Astrocyte (in vitro differentiated cells and primary cell): ENCODE measurements around the gene PLIN5. TPM values are rescaled to one million over a fixed set of nuclear protein-coding genes. Genes with fewer than 3 reads are reported as not detected.

Experiments
- DNase-seq: peaks from one replicate; pipeline ENCODE4 v3.0.0-alpha.2; 2010; ENCODE audit warnings: low read depth
- FAIRE-seq: peaks from 2 replicates; lab custom pipeline; 2011; peaks lifted over from hg19 to GRCh38; lab: Jason Lieb, UNC
- H2AFZ ChIP-seq: 2 replicates; pipeline ENCODE4 v1.6.0; 2012; ENCODE audit warnings: low read depth, low read length, inconsistent platforms
- H3K27ac ChIP-seq: 2 replicates; pipeline ENCODE4 v1.5.1; 2011; ENCODE audit warnings: low read depth, low read length, inconsistent platforms
- H3K27me3 ChIP-seq: 2 replicates; pipeline ENCODE4 v1.6.0; 2011; ENCODE audit warnings: low read length, inconsistent platforms; ENCODE audit not compliant: insufficient read depth
- H3K36me3 ChIP-seq: 2 replicates; pipeline ENCODE4 v1.5.1; 2011; ENCODE audit warnings: low read length, inconsistent platforms; ENCODE audit not compliant: insufficient read depth
- H3K4me1 ChIP-seq: 2 replicates; pipeline ENCODE4 v1.5.1; 2011; ENCODE audit warnings: low read length, inconsistent platforms; ENCODE audit not compliant: insufficient read depth
- H3K4me2 ChIP-seq: 2 replicates; pipeline ENCODE4 v1.6.0; 2012; ENCODE audit warnings: low read length, inconsistent platforms
- H3K4me3 ChIP-seq: 2 replicates; pipeline ENCODE4 v1.5.1; 2011; ENCODE audit warnings: low read depth, mild to moderate bottlenecking, low read length, inconsistent platforms; ENCODE audit not compliant: insufficient read depth
- H3K79me2 ChIP-seq: 2 replicates; pipeline ENCODE4 v1.6.0; 2012; ENCODE audit warnings: mild to moderate bottlenecking, low read length, inconsistent platforms; ENCODE audit not compliant: insufficient read depth
- H3K9ac ChIP-seq: 2 replicates; pipeline ENCODE4 v1.6.0; 2012; ENCODE audit warnings: mild to moderate bottlenecking, low read length, inconsistent platforms
- H3K9me3 ChIP-seq: 2 replicates; pipeline ENCODE4 v1.5.1; 2012; ENCODE audit warnings: low read depth, mild to moderate bottlenecking, low read length, inconsistent platforms; ENCODE audit not compliant: insufficient read depth
- H4K20me1 ChIP-seq: 2 replicates; pipeline ENCODE4 v1.6.0; 2012; ENCODE audit warnings: low read length, inconsistent platforms; ENCODE audit not compliant: insufficient read depth
- H3K27ac Mint-ChIP-seq: one replicate; pipeline ENCODE4 v1.8.0; 2021; ENCODE audit warnings: mild to moderate bottlenecking, mixed read lengths; ENCODE audit not compliant: unreplicated experiment
- H3K27me3 Mint-ChIP-seq: one replicate; pipeline ENCODE4 v1.8.0; 2021; ENCODE audit warnings: low read depth, mixed read lengths; ENCODE audit not compliant: unreplicated experiment
- H3K36me3 Mint-ChIP-seq: one replicate; pipeline ENCODE4 v1.8.0; 2021; ENCODE audit warnings: low read depth, mixed read lengths; ENCODE audit not compliant: unreplicated experiment
- H3K4me1 Mint-ChIP-seq: one replicate; pipeline ENCODE4 v1.8.0; 2021; ENCODE audit warnings: low read depth, mixed read lengths; ENCODE audit not compliant: unreplicated experiment
- H3K4me3 Mint-ChIP-seq: one replicate; pipeline ENCODE4 v1.8.0; 2021; ENCODE audit warnings: mild to moderate bottlenecking, moderate library complexity, mixed read lengths; ENCODE audit not compliant: unreplicated experiment
- H3K9me3 Mint-ChIP-seq: one replicate; pipeline ENCODE4 v1.8.0; 2021; ENCODE audit warnings: mild to moderate bottlenecking, mixed read lengths; ENCODE audit not compliant: unreplicated experiment
- EZH2 ChIP-seq: IDR thresholded peaks from 2 replicates; pipeline ENCODE4 v1.6.1; 2012; ENCODE audit warnings: mild to moderate bottlenecking, low read length, inconsistent platforms; ENCODE audit not compliant: insufficient read depth
- total RNA-seq: library from RNA; stranded (reverse); gene quantifications from 2 replicates; pipeline ENCODE4 v1.2.1, GENCODE V29; 2021
- TF ChIP-seq, protein P1 (sequence below): IDR thresholded peaks from 2 replicates; pipeline ENCODE4 v1.5.1; 2011; ENCODE audit warnings: low read depth, mild to moderate bottlenecking, inconsistent platforms, low read length, moderate library complexity; ENCODE audit not compliant: insufficient read depth

PLIN5 gene
- total RNA-seq, 1 donor from 2014 or later: not detected

DNA sequence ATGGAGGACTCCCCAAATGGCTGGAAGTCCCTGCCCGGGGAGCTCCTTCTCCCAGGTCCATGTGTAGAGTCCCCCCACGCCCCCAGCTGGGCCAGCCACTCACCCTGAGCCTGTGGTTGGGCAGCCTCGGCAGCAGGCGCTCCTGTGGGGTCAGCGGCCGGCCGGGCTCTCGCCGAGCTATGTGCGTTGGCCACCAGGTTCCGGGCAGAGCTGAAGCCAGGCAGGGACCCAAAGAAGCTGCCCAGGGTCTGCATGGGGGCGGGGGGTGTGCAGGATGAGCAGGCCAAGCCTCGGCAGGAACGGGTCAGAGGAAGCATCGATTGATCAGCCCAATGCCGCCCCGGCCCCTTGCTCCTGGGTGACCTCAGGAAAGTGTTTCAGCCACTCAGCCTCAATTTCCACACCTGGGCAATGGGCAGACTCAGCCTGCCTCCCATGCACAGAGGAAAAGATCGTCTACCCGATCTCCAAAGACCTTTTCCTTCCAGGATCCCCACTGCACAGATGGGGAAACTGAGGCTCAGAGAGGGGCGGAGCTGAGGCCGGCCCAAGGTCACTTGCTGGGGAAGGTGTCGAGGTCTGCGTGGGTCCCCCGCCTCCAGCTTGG lies 17.5 kb downstream of the PLIN5 start:
- Mint-ChIP-seq H3K9me3 (peaks cover 3% of the 10 kb centered on the region), H3K4me3 (no peak overlapping the region), H3K36me3 (no peaks in the 10 kb centered on the region), H3K4me1 (peaks cover 6% of the 10 kb centered on the region), H3K27ac (no peak overlapping the region), H3K27me3 (peaks cover 32% of the 10 kb centered on the region)
- no peak overlapping the region for H3K9ac ChIP-seq
- TF ChIP-seq, protein P1, sequence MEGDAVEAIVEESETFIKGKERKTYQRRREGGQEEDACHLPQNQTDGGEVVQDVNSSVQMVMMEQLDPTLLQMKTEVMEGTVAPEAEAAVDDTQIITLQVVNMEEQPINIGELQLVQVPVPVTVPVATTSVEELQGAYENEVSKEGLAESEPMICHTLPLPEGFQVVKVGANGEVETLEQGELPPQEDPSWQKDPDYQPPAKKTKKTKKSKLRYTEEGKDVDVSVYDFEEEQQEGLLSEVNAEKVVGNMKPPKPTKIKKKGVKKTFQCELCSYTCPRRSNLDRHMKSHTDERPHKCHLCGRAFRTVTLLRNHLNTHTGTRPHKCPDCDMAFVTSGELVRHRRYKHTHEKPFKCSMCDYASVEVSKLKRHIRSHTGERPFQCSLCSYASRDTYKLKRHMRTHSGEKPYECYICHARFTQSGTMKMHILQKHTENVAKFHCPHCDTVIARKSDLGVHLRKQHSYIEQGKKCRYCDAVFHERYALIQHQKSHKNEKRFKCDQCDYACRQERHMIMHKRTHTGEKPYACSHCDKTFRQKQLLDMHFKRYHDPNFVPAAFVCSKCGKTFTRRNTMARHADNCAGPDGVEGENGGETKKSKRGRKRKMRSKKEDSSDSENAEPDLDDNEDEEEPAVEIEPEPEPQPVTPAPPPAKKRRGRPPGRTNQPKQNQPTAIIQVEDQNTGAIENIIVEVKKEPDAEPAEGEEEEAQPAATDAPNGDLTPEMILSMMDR: no peak
- no peak for TF ChIP-seq EZH2
- H3K4me3 ChIP-seq: no peak overlapping the region
- no peaks in the 10 kb centered on the region for H3K27me3 ChIP-seq
- H3K4me1 ChIP-seq: no peaks in the 10 kb centered on the region
- no peaks in the 10 kb centered on the region for H3K9me3 ChIP-seq
- no peak overlapping the region for H3K4me2 ChIP-seq
- no peaks in the 10 kb centered on the region for H3K36me3 ChIP-seq
- no peaks in the 10 kb centered on the region for H3K79me2 ChIP-seq
- FAIRE-seq: no peak
- no peak overlapping the region for H2AFZ ChIP-seq
- no peak overlapping the region for H3K27ac ChIP-seq
- H4K20me1 ChIP-seq: no peaks in the 10 kb centered on the region
- no peak for DNase-seq

DNA sequence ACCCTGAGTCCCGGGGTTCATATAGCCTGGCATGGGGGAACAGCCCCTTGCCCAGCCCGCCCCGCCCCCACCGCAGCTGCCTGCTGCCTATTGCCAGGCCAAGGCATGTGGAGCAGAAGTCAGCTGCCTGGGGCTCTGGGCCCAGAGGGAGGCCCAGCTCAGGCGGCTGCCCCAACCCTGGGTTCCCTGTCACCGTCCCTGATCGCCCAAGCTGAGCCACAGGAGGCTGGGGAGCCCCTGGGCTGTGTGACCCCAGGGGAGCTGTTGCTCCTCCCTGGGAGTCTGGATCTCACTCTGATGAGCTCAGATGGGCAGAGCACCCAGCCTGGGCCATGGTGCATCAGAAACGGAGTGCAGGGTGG lies 18.1 kb downstream of the PLIN5 start:
- FAIRE-seq: no peak
- Mint-ChIP-seq H3K36me3 (no peaks in the 10 kb centered on the region), H3K4me3 (no peak overlapping the region), H3K27me3 (peaks cover 31% of the 10 kb centered on the region), H3K27ac (no peak overlapping the region), H3K9me3 (peaks cover 3% of the 10 kb centered on the region), H3K4me1 (peaks cover 6% of the 10 kb centered on the region)
- Histone ChIP-seq H3K9ac (no peak overlapping the region), H4K20me1 (no peaks in the 10 kb centered on the region), H3K27me3 (no peaks in the 10 kb centered on the region), H3K9me3 (no peaks in the 10 kb centered on the region), H3K36me3 (no peaks in the 10 kb centered on the region), H3K27ac (no peak overlapping the region), H3K79me2 (no peaks in the 10 kb centered on the region), H3K4me1 (no peaks in the 10 kb centered on the region), H3K4me2 (no peak overlapping the region), H2AFZ (no peak overlapping the region), H3K4me3 (no peak overlapping the region)
- no peak for DNase-seq
- TF ChIP-seq, protein P1: no peak
- TF ChIP-seq EZH2: no peak

DNA sequence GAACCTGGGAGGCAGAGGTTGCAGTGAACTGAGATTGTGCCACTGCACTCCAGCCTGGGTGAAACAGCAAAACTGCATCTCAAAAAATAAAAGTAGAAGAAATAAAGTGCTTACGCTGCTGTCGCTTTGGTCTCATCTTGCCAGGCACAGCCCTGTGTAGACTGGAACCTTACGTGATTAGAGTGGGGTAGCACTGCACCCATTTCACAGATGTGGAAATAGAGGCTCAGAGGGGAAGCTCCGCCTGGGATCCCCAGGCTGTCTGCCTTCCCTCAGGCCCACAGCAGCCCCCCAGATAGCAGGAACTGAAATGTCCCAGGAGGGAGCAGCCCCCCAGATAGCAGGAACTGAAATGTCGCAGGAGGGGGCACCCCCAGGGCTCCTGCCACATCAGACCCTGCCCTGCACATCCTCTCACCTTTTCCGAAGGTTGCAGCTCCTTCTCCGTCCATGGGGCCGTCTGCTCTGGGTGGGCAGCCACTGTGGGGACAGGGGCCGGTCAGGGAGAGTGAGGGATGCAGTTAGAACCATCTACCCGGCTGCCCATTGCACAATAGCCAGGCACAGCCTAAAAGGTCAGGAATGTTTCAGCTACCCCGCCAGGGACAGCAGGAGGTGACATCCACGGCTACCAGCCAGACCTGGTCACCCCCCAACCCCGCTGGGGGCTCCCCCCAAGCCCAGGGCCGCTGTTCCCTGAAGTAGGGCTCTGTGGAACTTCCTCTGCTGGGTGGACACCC lies 18.7 kb downstream of the PLIN5 start:
- H3K9me3 Mint-ChIP-seq: peaks cover 3% of the 10 kb centered on the region
- peaks cover 30% of the 10 kb centered on the region for H3K27me3 Mint-ChIP-seq
- H4K20me1 ChIP-seq: no peaks in the 10 kb centered on the region
- no peak overlapping the region for H3K4me2 ChIP-seq
- no peak overlapping the region for H2AFZ ChIP-seq
- H3K4me3 Mint-ChIP-seq: no peak overlapping the region
- no peaks in the 10 kb centered on the region for H3K79me2 ChIP-seq
- no peak for TF ChIP-seq EZH2
- TF ChIP-seq, protein P1: no peak
- H3K27ac Mint-ChIP-seq: no peak overlapping the region
- no peaks in the 10 kb centered on the region for H3K9me3 ChIP-seq
- H3K9ac ChIP-seq: no peak overlapping the region
- H3K4me1 ChIP-seq: no peaks in the 10 kb centered on the region
- peaks cover 2% of the 10 kb centered on the region for H3K4me1 Mint-ChIP-seq
- H3K27me3 ChIP-seq: no peaks in the 10 kb centered on the region
- DNase-seq (no peak), FAIRE-seq (no peak)
- H3K4me3 ChIP-seq: no peak overlapping the region
- no peaks in the 10 kb centered on the region for H3K36me3 Mint-ChIP-seq
- H3K36me3 ChIP-seq: no peaks in the 10 kb centered on the region
- no peak overlapping the region for H3K27ac ChIP-seq
